ENCODE measurements around the gene CNTRL.

The CNTRL gene

DNA sequence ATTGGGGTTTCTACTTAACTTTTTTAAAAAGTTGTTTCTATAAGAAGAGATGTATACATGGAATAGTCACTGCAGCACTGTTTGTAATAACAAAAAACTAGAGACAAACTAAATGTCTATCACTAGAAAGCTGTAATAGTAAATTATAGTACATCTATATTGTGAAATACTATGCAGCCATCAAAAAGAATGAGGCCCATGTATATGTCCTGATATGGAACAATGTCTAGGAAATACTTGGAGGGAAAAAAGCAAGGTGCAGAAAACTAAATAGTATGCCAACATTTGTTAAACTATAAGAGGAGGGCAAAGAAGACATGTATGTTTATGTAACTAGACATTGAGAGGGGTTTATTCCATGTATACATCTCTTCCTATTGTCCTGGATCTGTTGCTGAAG, 129.9 kb downstream of the CNTRL start:
- no peak for DNase-seq

DNA sequence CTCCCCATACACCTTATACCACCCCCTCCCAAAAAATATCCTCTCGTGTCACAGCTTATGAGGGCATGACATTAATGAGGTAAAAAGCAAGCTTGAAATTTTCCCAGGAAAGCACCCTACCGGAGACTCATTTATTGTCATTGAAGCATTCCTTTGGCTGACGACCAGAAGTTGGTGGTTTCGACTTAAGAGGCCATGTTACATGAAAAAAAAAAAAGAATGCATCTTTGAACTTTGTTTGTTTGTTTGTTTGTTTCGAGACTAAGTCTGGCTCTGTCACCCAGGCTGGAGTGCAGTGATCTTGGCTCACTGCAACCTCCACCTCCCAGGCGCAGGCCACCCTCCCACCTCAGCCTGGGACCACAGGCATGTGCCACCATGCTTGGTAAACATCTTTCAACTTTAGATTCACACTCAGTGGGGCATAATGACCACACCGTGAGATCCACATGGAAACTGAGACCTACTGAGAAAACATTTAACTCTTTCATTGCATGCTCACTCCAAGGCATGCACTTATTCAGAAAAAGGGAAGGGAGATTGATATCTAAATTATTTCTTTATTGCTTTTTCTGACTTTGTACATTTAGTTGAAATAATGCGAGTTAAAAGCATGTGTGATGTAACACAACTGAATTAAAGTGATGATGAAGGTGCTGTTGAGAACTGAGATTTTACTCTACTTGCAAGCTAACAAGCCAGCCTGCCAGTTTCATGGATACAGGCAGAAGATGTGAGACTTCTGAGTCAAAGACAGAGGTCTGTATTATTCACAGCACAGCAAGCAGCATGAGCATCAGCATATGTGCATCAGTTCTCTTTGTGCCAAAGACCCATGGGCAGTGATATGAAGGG, 132.0 kb downstream of the CNTRL start:
- no peak for DNase-seq

DNA sequence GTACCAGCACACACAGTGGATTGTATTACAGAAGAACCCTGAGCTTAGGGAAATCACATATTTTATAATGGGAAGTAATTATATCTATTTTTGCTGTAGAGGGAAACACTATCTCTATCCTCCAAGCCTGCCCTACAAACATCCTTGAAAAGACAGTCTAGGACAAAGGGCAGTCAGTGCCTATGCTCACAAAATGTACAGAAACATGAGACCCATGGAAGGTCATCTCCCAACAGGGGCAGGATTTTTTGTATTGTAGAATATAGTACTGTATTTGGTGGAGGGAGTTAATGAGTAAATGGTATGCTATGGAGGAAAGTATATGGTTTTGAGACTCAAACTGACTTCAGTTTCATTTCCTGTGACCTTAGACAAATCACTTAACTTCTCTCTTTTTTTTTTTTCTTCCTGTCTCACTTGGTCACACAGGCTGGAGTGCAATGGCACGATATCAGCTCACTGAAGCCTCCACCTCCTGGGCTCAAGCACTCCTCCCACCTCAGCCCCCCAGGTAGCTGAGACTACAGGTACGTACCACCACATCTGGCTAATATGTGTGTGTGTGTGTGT, 132.7 kb downstream of the CNTRL start:
- no peak for DNase-seq

GRCh38 chr9:121210536-121210935, 135.8 kb downstream of the CNTRL start:
- no peak for DNase-seq

GRCh38 chr9:121213136-121213806, 138.5 kb downstream of the CNTRL start:
- DNase-seq, result peak; percentile 87 to 91

GRCh38 chr9:121214005-121214404, 139.2 kb downstream of the CNTRL start:
- DNase-seq, result no peak

DNA sequence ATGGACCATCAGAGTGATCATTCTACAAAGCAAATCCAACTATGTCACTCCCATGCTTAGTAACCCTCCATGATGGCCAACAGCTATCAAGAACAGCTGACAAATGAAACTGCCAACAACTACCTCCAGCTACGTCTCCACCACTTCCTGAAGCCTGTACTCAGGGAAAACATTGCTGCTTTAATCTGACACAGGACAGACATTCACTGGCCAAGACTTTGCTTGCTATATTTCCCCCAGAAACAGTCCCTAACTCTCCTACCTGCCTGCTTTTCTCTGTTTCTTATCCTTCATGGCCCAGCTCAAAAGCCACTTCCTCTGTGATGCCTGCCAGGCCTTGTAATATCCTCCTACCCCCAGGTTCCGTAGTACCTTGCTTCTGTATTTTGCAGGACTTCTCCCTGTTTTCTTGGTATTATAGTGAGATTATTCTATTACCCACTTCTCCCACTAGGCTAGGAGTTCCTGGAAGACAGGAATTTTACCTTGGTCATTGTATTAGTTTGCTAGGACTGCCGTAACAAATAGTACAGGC, 141.6 kb downstream of the CNTRL start:
- DNase-seq, result no peak

GRCh38 chr9:121217609-121218292, 143.0 kb downstream of the CNTRL start:
- no peak for DNase-seq

- no peak for DNase-seq
Measured at GRCh38 chr9:121218357-121219027, 143.7 kb downstream of the CNTRL start.

DNA sequence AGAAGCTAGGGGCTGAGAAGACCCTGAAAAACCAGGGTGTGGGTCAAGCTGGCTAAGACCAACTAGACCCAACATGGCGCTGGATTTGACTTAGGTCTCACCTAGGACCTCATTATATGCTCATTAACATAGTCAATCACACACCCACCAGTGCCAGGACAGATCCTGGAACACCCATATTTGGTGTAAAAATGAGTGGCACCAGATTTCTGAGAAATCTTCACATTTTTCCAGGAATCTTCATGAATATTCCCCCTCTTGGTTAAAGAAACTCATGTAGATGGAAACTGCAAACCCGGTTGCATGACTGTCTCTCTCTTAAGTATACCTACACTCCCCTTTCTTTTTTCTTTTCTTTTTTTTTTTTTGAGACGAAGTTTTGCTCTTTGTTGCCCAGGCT, 144.8 kb downstream of the CNTRL start:
- no peak for DNase-seq

DNA sequence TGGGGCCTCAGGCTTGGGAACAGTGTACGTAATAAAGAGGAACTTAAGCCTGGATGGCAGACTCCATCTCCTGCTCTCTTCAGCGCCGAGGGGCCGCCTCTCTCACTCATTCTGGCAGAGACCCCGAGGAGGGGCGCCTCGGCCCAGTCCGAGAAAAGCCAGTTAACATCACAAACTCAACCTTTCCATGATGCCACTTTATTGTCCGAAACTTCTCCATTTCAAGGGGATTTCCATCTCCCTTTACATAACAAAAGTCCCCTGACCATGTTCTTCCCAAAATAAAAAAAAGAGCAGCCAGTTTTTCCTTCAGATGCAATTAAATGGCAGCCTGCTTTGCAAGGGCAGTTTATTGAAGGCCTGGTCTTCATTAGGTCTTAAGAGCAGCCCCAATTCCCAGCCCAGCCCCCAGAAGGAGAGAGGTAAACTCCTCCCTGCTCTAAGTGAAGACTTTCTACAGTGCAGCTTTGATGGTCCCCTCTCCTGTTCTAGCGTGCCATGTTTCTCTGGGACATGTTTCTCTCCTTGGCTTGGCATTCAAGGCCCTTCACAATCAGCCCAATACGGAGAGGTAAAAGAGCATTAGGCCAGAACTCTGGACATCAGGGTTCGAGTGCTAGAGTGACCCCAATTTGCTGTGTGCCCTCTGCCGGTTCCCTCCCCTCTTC, 146.4 kb downstream of the CNTRL start:
- DNase-seq, result no peak

DNA sequence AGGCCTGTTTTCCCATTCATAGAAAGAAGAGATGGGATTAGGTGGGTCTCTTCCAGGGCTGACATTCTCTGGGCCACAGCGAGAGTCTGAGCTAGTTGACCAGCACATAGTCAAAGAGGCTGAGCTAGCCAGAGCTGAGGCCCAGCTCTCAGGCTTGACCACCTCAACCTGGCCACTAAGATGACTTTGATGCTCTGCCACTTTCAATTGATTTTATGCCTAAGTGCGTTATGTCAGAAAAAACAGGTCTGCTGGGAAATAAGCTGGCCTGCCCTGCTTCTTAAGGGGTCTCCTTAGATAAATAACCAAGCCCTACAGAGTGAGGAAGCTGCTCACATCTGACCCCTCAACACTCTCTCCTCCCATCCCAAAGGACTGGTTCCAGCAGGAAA, 146.9 kb downstream of the CNTRL start:
- DNase-seq, result no peak

GRCh38 chr9:121222524-121223171, 147.9 kb downstream of the CNTRL start:
- DNase-seq, result peak; percentile 40 to 56

- peak; percentile 24 to 56 for DNase-seq
Measured at GRCh38 chr9:121225240-121225639, 150.5 kb downstream of the CNTRL start.

- no peak for DNase-seq
Measured at GRCh38 chr9:121226175-121226574, 151.4 kb downstream of the CNTRL start.
